HG02938 (cell line): ENCODE measurements around the gene NRXN3.

Experiments
- ATAC-seq: cut with Tn5 transposase; IDR thresholded peaks from one replicate; pipeline ENCODE4 v1.9.1; 2021; ENCODE audit warnings: mild to moderate bottlenecking, moderate library complexity; ENCODE audit not compliant: unreplicated experiment

NRXN3 gene

GRCh38 chr14:79548836-79549235 is 1378.7 kb downstream of the NRXN3 start:
- no peak for ATAC-seq

DNA sequence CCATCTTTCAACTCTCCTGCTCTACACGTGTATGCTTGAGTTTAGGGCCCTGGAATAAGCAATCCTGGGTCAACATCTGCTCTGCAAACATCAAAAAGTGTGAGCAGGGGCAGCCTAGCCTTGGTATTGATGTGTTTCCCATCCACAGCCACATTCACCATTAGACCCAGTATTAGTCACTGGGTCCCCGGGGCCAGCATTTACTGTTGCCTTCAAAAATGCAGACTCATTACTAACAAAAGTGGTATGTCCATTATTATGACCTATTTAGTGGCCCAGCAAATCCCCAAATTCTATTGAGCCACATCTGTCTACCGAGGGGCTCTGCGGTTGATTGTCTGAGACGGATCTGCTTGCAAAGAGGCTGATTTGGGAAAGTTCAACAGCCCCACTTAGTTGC is 1379.3 kb downstream of the NRXN3 start:
- no peak for ATAC-seq

- no peak for ATAC-seq
Observed at GRCh38 chr14:79551523-79551922, 1381.3 kb downstream of the NRXN3 start.

GRCh38 chr14:79552778-79553177 is 1382.6 kb downstream of the NRXN3 start:
- ATAC-seq, result no peak

GRCh38 chr14:79554816-79555215 is 1384.6 kb downstream of the NRXN3 start:
- ATAC-seq, result no peak

- ATAC-seq, result no peak
Observed at GRCh38 chr14:79555429-79555828, 1385.3 kb downstream of the NRXN3 start.

GRCh38 chr14:79557309-79557708 is 1387.1 kb downstream of the NRXN3 start:
- no peak for ATAC-seq

DNA sequence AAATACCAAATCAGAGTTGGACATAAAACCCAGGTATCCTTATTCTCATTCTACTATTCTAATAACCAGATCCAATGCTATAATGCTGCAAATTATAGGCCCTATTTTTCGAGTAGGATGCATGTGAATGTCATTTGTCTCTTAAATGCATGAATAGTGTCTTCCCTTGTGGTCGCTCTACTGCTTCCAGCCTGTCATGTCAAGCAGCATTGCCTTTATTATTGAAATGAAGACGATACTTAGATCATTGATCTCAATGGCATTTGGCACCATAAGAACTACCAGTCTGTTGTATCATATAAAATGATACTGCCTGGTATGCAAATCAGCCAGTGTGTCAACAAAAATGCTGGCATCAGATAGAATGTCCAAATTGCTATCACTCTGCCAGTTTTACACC is 1392.0 kb downstream of the NRXN3 start:
- no peak for ATAC-seq

DNA sequence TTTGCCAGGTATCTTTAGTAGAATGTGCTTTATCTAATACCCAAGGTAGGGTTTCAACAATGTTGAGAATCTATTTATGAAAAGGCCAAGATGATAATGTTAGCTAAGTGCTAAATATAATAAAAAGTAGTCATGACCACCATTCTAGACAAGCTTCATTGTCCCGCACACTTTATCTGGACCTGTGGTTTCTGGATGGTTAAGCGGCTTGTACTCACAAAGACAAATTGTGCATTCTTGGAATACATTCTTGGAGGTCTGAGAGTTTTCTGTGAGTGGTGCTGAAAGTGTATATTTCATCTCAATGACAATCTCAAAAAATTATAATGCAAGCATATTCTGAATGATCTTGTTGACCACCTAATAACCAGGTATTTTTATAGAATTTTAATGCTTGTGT is 1394.2 kb downstream of the NRXN3 start:
- ATAC-seq, result no peak

GRCh38 chr14:79567306-79567705 is 1397.1 kb downstream of the NRXN3 start:
- ATAC-seq, result no peak

- ATAC-seq, result no peak
Observed at GRCh38 chr14:79568594-79568993, 1398.4 kb downstream of the NRXN3 start.

DNA sequence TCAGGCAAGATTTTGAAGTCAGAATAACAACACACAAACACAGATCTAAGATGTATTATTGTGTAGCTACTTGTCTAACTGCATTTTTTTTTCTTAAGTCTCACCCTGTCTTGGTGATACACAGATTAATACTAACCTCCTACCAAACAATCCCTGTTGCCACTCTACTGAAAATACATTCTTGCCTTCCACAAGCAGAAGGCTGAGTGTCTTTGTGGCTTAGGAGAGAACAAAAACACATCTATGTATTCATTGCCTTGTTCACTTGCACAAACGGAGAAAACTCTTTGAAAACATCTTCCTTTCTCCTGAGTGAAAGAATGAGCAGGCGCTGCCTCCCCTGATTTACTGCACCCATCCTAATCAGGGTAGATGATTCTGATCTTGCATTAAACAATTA is 1398.9 kb downstream of the NRXN3 start:
- no peak for ATAC-seq

- ATAC-seq, result no peak
Observed at GRCh38 chr14:79570648-79571047, 1400.5 kb downstream of the NRXN3 start.

DNA sequence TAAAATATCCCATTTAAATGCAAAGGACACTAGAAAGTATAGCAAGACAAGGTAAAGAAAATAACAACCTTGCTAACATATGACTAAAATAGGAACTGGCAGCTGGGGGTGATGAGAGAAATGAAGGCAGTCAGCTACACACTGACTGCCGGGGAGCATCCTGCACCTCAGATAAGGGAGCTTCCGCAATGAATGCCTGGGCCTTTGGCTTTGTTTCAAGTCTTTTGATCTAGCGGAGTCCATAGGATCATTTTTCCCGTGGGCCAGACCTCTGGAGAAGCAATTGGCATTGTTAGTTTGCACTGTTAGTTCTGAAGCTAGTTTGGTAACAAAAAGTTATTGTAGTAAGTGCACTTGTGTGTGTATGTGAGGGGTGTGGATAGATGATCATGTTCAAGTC is 1401.2 kb downstream of the NRXN3 start:
- no peak for ATAC-seq

GRCh38 chr14:79573486-79573885 is 1403.3 kb downstream of the NRXN3 start:
- no peak for ATAC-seq

DNA sequence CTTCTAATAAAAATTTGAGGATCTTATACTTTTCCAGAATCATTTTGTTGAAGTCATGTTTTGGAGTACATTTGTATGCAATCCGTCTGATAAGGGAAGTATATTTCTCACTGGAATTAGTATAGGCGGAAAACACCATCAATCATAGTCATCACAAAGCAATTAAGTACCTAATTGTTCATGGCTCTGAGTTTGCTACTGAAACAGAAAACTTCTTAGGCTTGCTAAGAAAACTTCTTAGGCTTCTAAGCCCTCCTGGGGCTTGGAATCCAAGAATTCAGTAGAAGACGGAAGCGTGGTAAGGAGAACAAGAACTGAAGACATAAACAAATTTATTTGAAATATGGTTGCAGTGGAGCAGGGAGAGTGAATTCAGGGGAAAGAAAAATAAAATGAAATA is 1404.9 kb downstream of the NRXN3 start:
- ATAC-seq, result no peak

- ATAC-seq, result no peak
Observed at GRCh38 chr14:79576424-79576823, 1406.3 kb downstream of the NRXN3 start.

DNA sequence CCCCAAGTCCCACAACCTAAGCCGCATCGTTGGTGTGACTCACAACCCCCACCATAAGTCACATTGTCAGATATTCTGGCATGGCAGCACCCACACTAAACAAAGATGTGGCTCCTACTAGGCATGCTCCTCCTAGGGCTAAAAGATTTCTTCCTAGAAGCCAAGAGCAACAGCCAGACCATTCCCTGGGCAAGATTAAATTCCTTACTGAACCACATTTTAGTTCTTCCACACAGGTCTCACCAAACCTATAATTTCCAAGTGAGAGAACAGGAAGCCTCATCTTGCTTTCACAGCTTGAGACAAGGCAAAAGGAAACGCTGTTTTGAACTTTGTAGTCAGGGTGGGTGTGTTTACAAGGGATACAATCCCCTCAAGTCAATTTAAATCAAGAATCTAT is 1408.3 kb downstream of the NRXN3 start:
- no peak for ATAC-seq

GRCh38 chr14:79580414-79580813 is 1410.2 kb downstream of the NRXN3 start:
- ATAC-seq, result no peak

DNA sequence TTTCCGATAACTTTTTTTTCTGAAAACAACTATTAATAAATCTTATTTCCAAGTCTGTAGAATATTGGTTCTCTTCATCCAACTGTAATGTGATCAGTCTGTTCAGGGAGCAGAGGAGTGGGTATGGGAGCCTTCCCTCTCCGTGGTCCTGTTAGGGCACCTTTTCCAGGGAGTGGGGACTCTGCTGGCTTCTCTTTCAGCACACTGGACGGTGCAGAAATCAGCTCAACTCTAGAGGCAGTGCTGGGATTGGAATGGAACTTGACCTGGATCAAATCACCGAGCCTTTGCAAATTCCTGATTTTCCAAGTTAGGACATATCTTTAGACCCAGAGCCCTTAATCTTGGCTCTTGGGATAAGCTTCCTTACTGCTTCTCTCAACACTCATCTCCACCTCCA is 1410.7 kb downstream of the NRXN3 start:
- no peak for ATAC-seq

DNA sequence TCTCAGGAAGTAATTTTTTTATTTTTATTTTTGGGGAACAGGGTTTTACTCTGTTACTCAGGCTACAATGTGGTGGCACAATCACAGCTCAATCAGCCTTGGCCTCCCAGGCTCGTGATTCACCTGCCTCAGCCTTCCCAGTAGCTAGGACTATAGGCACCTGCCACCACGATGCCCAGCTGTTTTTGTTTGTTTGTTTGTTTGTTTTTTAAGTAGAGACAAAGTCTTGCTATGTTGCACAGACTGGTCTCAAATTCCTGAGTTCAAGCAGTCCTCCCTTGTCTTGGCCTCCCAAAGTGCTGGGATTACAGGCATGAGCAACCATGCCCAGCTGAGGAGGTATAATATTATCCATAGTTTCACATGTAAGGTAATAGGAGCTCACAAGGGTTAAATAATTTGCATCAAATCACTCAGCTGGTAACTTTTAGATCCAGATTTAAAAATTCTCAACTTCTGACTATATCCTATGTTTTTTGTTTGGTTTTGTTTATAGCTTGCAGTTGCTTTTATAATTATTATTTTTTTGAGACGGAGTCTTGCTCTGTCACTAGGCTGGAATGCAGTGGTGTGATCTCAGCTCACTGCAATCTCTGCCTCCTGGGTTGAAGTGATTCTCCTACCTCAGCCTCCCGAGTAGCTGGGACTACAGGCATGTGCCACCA is 1411.9 kb downstream of the NRXN3 start:
- ATAC-seq, result no peak

DNA sequence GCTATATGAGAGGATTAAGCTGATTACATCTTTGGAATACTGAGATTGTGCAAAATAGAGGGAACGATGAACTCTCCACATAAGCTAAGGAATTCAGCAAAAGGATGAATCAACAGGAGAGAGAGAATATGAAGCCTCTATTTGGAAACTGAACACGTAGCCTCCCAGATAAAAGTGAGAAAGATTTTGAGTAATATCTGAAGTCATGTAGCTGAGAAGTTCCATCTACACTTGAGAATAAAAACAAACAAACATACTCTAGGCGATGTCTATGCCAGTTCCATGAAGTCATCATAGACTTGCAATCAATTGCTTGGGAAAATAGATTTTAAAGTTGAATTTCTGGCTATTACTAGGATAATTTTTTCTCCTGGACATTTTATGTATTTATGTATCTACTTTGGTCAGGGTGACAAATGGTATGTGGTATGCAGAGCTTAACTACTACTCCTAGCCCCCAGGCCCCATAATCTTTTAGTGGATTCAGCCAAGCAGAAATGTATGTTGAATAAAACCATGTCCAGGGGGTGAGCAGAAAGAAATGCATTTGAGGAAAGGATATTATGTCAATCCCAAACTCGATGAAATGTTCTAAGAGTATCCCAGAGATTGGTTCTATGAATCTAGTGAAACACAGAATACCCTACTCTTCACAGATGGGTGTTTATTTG is 1413.7 kb downstream of the NRXN3 start:
- no peak for ATAC-seq

DNA sequence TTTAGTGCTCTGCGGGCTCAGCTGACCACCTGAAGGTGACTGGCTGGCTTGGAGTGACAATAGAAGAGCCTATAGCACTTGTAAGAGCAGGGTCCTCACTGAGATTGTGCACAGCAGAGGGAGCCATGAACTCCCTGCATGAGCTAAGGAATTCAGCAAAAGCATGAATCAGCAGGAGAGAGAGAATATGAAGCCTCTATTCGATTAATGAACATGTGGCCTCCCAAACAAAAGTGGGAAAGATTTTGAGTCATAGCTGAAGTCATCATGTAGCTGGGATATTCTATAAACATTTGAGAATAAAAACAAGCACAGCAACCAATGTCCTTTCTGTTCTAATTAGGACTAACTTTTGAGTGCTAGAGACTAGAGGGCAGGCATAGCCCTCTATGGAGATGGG is 1414.5 kb downstream of the NRXN3 start:
- no peak for ATAC-seq
